ENCODE data around the gene TEX26.

The TEX26 gene

DNA sequence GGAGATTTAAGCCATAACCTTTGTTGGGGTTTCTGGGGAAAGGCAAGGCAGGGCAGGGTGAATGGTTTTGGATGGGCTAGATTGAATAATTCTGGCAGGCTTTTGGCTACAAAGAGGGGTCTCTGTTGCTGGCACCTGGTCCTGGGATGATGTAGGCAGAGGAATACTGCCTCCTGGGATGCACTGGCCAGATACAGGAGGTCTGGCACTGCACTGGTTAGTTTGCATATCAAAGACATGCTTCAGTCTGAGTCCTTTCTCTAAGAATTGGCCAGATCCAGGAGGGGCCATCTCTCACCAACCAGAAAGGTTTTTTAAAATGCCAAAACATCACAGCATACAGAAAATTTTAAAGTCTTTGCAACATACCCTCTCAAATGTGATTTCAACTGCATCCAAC, 34.4 kb upstream of the TEX26 start:
- DNase-seq (ENCODE audit: low read depth): no peak
- TF ChIP-seq, protein P1, sequence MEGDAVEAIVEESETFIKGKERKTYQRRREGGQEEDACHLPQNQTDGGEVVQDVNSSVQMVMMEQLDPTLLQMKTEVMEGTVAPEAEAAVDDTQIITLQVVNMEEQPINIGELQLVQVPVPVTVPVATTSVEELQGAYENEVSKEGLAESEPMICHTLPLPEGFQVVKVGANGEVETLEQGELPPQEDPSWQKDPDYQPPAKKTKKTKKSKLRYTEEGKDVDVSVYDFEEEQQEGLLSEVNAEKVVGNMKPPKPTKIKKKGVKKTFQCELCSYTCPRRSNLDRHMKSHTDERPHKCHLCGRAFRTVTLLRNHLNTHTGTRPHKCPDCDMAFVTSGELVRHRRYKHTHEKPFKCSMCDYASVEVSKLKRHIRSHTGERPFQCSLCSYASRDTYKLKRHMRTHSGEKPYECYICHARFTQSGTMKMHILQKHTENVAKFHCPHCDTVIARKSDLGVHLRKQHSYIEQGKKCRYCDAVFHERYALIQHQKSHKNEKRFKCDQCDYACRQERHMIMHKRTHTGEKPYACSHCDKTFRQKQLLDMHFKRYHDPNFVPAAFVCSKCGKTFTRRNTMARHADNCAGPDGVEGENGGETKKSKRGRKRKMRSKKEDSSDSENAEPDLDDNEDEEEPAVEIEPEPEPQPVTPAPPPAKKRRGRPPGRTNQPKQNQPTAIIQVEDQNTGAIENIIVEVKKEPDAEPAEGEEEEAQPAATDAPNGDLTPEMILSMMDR (IDR thresholded peaks at IDR 0.05; ENCODE audit: low read length, missing control alignments): no peak
- no peak overlapping the region for H3K4me3 ChIP-seq (replicated peaks; ENCODE audit: low read depth, low read length)

DNA sequence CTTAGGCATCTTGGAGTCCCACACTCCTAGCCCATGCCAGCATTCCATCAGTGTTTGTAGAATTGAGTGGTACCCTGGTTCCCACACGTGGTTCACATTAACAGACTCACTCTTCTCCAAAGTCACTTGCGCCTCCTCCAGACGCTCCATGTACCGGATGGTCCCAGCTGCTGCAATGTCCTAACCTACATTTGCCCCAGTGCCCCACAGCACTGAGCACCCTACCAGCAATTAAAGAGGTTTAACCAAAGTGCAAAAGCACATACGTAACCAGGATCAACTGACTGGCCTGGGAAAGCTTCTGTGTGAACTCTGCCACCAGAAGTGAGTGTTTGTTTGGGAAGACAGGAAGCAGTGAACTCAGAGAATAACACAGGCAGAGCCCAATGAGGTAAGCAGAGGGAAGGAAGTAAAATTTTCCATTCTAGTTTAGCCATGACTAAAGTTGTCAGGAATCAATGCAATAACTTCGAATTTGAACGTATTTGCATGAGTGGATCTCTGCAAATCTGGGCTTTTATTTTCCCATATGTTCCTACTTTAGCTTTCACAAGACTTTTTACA, 33.7 kb upstream of the TEX26 start:
- H3K4me3 ChIP-seq (replicated peaks; ENCODE audit: low read depth, low read length): no peak overlapping the region
- TF ChIP-seq, protein P1 (IDR thresholded peaks at IDR 0.05; ENCODE audit: low read length, missing control alignments): no peak
- DNase-seq (ENCODE audit: low read depth): peak; percentile 98

DNA sequence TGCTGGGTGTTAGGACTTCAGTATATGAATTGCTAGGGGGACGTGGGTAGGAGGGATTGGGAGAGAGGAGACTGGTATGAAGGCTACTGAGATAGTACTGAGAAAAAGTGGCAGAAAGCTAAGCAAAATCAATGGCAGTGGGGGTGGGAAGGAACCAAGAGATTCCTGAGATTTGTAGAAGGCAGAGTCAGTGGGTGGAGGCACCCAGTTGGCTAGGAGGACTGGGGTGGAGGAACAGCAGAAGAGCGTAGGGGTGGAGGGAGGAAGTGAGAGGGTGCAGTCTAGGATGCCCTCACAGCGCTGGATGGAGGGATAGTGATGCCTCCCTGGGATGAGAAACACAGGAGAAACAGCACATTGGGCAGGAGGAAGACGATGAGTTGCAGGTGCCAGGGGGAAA, 32.0 kb upstream of the TEX26 start:
- no peak for DNase-seq (ENCODE audit: low read depth)
- TF ChIP-seq, protein P1 (IDR thresholded peaks at IDR 0.05; ENCODE audit: low read length, missing control alignments): no peak
- no peak overlapping the region for H3K4me3 ChIP-seq (replicated peaks; ENCODE audit: low read depth, low read length)

DNA sequence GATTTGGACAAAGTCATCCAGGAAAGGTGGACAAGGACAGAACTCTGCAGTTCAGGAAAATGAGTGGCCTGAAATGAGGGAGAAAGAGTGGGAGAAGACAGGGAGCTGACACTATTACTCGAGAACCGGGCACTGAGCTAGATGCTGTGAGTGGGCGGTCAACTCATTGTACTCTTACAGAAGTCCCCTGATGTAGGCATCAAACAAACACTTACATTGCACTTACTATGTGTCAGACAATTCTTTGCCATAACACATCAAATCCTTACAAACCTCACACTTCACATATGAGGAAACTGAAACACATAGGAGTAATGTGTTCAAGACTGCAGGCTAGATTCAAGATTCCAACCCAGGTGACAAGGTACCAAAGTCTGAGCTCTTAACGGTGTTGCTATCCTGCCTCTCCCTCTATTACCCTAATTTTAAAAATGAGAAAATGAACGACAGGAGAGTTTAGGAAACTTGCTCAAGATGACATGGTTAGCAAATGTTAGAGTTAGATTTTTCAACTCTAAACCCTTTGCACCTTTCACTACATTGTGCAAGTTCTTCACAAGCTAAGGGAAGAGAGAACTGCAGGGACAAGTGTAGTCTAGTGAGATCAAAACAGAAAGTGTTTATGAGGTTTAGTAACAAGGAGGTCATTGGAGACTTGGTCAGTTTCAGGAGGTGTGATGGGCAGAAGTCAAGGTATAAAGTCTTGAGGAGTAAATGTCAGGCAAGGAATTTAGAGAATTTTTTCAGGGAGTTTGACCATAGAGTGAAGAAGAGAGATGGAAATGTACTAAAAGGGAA, 31.3 kb upstream of the TEX26 start:
- H3K4me3 ChIP-seq (replicated peaks; ENCODE audit: low read depth, low read length): no peak overlapping the region
- TF ChIP-seq, protein P1 (IDR thresholded peaks at IDR 0.05; ENCODE audit: low read length, missing control alignments): no peak
- no peak for DNase-seq (ENCODE audit: low read depth)

DNA sequence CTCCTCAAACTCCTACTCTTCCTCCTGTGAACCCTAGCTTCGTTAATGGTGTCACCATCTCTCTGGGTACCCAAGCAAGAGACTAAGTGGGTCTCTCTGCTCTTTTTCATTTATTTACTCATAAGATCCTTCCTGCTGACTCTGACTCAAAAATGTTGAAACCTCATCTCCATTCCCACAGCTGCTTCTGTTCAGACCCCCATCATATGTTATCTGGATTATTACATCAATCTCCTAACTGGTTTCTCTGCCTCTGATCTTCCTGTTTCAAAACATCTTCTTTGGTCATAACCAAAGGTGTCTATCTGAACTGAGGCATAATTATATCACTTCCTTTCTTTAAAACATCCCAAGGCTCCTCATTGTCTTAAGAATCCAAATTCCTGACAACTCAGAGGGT, 28.4 kb upstream of the TEX26 start:
- TF ChIP-seq, protein P1 (IDR thresholded peaks at IDR 0.05; ENCODE audit: low read length, missing control alignments): no peak
- peak; percentile 74 for DNase-seq (ENCODE audit: low read depth)
- H3K4me3 ChIP-seq (replicated peaks; ENCODE audit: low read depth, low read length): no peak overlapping the region

DNA sequence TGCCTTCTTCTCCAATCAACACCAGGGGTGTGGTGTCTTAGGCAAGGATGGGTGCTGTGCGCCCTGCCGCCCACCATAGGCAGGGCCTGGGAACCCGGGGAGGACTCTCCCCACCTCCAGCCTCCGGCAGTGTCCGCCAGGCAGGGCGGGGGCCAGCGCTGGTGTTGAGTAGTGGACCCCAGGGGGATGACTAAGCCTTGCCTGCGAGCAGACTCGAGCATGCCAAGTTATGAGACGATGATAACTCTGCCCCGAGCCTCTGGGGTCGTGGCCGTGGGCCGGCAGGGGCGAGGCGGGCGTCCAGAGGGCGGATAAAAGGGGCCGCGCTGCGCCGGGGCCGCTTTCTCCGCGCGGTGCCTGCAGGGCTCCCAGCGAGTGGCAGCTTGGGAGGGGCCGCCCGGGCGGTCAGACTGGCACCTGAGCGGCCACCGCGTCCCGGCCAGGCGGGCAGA, 26.5 kb upstream of the TEX26 start, which contains the start of gene MEDAG:
Gene MEDAG (plus strand): TSS at position 340 of the 452 bp plus-strand sequence. CDS start 245 bp downstream, outside the sequence.
- H3K4me3 ChIP-seq (replicated peaks; ENCODE audit: low read depth, low read length): peak within 1 kb of the TSS; percentile 60

More for the DNA sequence above, 26.5 kb upstream of the TEX26 start, which contains the start of gene MEDAG:
- TF ChIP-seq, protein P1 (IDR thresholded peaks at IDR 0.05; ENCODE audit: low read length, missing control alignments): no peak
- DNase-seq (ENCODE audit: low read depth): peak; percentile 87
